SK-N-SH (cell line): ENCODE results near the gene MIPEP. TPM values are rescaled to one million over a fixed set of nuclear protein-coding genes. Genes with fewer than 3 reads are reported as not detected.

Experiments
- CTCF ChIA-PET: fragments of 300-600, 350-600 bp; formaldehyde crosslinking; extraction: SDS; loops from one replicate; lab custom pipeline; 2021; lab: Yijun Ruan, JAX
- POLR2A ChIA-PET: fragments of 350-600 bp; sonication (Branson Sonifier 250); formaldehyde crosslinking; extraction: SDS; loops from one replicate; lab custom pipeline; 2020; ENCODE audit warnings: antibody characterized with exemption, inconsistent platforms; lab: Yijun Ruan, JAX
- DNase-seq: peaks from one replicate; pipeline ENCODE4 v3.0.0; 2012
- H2AFZ ChIP-seq: fragments of 200-600 bp; sonication (generic); 2 replicates; pipeline ENCODE4 v1.8.1; 2016; ENCODE audit warnings: antibody characterized with exemption, mild to moderate bottlenecking, low read depth
- H3F3A ChIP-seq: fragments of 200-600 bp; sonication (generic); replicated peaks from 2 replicates; pipeline ENCODE3; 2016; ENCODE audit warnings: antibody characterized with exemption, mild to moderate bottlenecking; ENCODE audit not compliant: insufficient read depth
- H3K27ac ChIP-seq, 2 experiments: fragments of 200-500 bp in 1 of 2; fragments of 200-600 bp in 1 of 2; sonication (Bioruptor generic) in 1 of 2; sonication (generic), shearing (Covaris generic) in 1 of 2; 2 replicates each; pipeline versions ENCODE4 v1.5.1 to v1.6.1; 2014 to 2016; ENCODE audit warnings: low read depth in 2 of 2, inconsistent platforms in 1 of 2, low read length in 1 of 2, mild to moderate bottlenecking in 1 of 2, mixed read lengths in 1 of 2
- H3K27me3 ChIP-seq: fragments of 200-600 bp; sonication (generic), shearing (Covaris generic); 2 replicates; pipeline ENCODE4 v1.6.1; 2016; ENCODE audit warnings: mixed run types; ENCODE audit not compliant: insufficient read depth
- H3K36me3 ChIP-seq, 2 experiments: fragments of 200-500 bp in 1 of 2; fragments of 200-600 bp in 1 of 2; sonication (Bioruptor generic) in 1 of 2; sonication (generic) in 1 of 2; replicated peaks in 1 of 2; 2 replicates each; pipeline versions ENCODE3 to v1.5.1; 2014 to 2016; ENCODE audit warnings: low read length in 1 of 2, mild to moderate bottlenecking in 1 of 2; ENCODE audit not compliant: insufficient read depth in 2 of 2, control insufficient read depth in 1 of 2
- H3K4me1 ChIP-seq, 2 experiments: fragments of 200-500 bp in 1 of 2; fragments of 200-600 bp in 1 of 2; sonication (Bioruptor generic) in 1 of 2; sonication (generic), shearing (Covaris generic) in 1 of 2; 2 replicates each; pipeline versions ENCODE4 v1.5.1 to v1.6.1; 2014 to 2016; ENCODE audit warnings: low read depth in 1 of 2, low read length in 1 of 2, mixed run types in 1 of 2; ENCODE audit not compliant: insufficient read depth in 2 of 2, control insufficient read depth in 1 of 2
- H3K4me2 ChIP-seq: fragments of 200-600 bp; sonication (generic), shearing (Covaris generic); 2 replicates; pipeline ENCODE4 v1.6.1; 2017; ENCODE audit warnings: mixed run types
- H3K4me3 ChIP-seq, 2 experiments: fragments of 200-500 bp in 1 of 2; fragments of 200-600 bp in 1 of 2; sonication (Bioruptor generic) in 1 of 2; sonication (generic), shearing (Covaris generic) in 1 of 2; 2 replicates each; pipeline versions ENCODE4 v1.5.1 to v1.8.1; 2014 to 2016; ENCODE audit warnings: low read depth in 2 of 2, inconsistent platforms in 1 of 2, low read length in 1 of 2, mild to moderate bottlenecking in 1 of 2, mixed read lengths in 1 of 2, moderate library complexity in 1 of 2
- H3K79me2 ChIP-seq: fragments of 200-600 bp; sonication (generic); 2 replicates; pipeline ENCODE4 v1.8.1; 2017; ENCODE audit warnings: mild to moderate bottlenecking; ENCODE audit not compliant: insufficient read depth
- H3K9ac ChIP-seq: fragments of 200-600 bp; sonication (generic); 2 replicates; pipeline ENCODE4 v1.6.1; 2017; ENCODE audit warnings: mixed run types
- H3K9me2 ChIP-seq: fragments of 200-600 bp; sonication (generic); 2 replicates; pipeline ENCODE4 v1.6.1; 2017; ENCODE audit warnings: mixed run types
- H3K9me3 ChIP-seq: fragments of 200-600 bp; sonication (generic); 2 replicates; pipeline ENCODE4 v1.6.1; 2017; ENCODE audit warnings: mixed run types, mild to moderate bottlenecking, moderate library complexity
- H4K20me1 ChIP-seq: fragments of 200-600 bp; sonication (generic); 2 replicates; pipeline ENCODE4 v1.6.1; 2017; ENCODE audit warnings: mild to moderate bottlenecking, mixed run types; ENCODE audit not compliant: insufficient read depth
- ELF1 ChIP-seq: IDR thresholded peaks from 2 replicates; pipeline ENCODE4 v1.4.0; 2012
- EP300 ChIP-seq, 2 experiments: IDR thresholded peaks; 2 replicates each; pipeline versions ENCODE4 v1.4.0 to v1.6.1; 2012; ENCODE audit warnings: borderline replicate concordance in 1 of 2, low read depth in 1 of 2, low read length in 1 of 2
- EZH2phosphoT487 ChIP-seq: fragments of 200-600 bp; sonication (generic); IDR thresholded peaks from 2 replicates; pipeline ENCODE4 v1.6.1; 2017; ENCODE audit warnings: low read depth, mixed run types, mild to moderate bottlenecking, antibody characterized with exemption, moderate library complexity, borderline replicate concordance
- FOSL2 ChIP-seq: IDR thresholded peaks from 2 replicates; pipeline ENCODE4 v1.4.0; 2012; ENCODE audit warnings: low read depth, mild to moderate bottlenecking, moderate library complexity, borderline replicate concordance
- FOXJ3 ChIP-seq: sonication (generic); formaldehyde crosslinking; IDR thresholded peaks from 2 replicates; pipeline ENCODE4 v1.5.1; 2020; ENCODE audit warnings: mild to moderate bottlenecking, missing genetic modification reagents
- FOXM1 ChIP-seq: IDR thresholded peaks from 2 replicates; pipeline ENCODE4 v1.4.0; 2012; ENCODE audit warnings: low read depth, mild to moderate bottlenecking
- GATA2 ChIP-seq: sonication (generic); formaldehyde crosslinking; IDR thresholded peaks from 2 replicates; pipeline ENCODE4 v1.5.0; 2020; ENCODE audit warnings: mild to moderate bottlenecking, missing genetic modification reagents
- JUND ChIP-seq: IDR thresholded peaks from 2 replicates; pipeline ENCODE4 v1.4.0; 2012
- MXI1 ChIP-seq: IDR thresholded peaks from 2 replicates; pipeline ENCODE4 v1.6.1; 2012; ENCODE audit warnings: mild to moderate bottlenecking, low read depth, low read length, improper control_type of control experiment
- RFX5 ChIP-seq: IDR thresholded peaks from 2 replicates; pipeline ENCODE4 v1.6.1; 2012; ENCODE audit warnings: mild to moderate bottlenecking, improper control_type of control experiment, low read length
- RXRA ChIP-seq: IDR thresholded peaks from 2 replicates; pipeline ENCODE4 v1.4.0; 2012; ENCODE audit warnings: low read depth, mild to moderate bottlenecking, borderline replicate concordance
- YY1 ChIP-seq: IDR thresholded peaks from 2 replicates; pipeline ENCODE4 v1.4.0; 2012; ENCODE audit warnings: low read depth, mild to moderate bottlenecking
- WGBS: methylation state at CpG from one replicate; pipeline ENCODE4 v1.1.6; 2017; ENCODE audit warnings: low lambda C conversion rate; 5-methylcytosine and 5-hydroxymethylcytosine counted together
- polyA plus RNA-seq, 3 experiments: library from polyadenylated mRNA; depleted of rRNA; stranded (reverse); fragments of >200 nt; gene quantifications; 2 replicates each; pipeline ENCODE4 v1.2.3, GENCODE V29; 2012
- TF ChIP-seq, protein P1 (sequence below): fragments of 200-600 bp; sonication (generic); IDR thresholded peaks from 2 replicates; pipeline ENCODE4 v1.6.1; 2017; ENCODE audit warnings: antibody characterized with exemption, mild to moderate bottlenecking, moderate library complexity

MIPEP gene
- polyA plus RNA-seq, 1 of the 3 experiments (the other 2 are of a cell fraction) = 12.7 TPM

DNA sequence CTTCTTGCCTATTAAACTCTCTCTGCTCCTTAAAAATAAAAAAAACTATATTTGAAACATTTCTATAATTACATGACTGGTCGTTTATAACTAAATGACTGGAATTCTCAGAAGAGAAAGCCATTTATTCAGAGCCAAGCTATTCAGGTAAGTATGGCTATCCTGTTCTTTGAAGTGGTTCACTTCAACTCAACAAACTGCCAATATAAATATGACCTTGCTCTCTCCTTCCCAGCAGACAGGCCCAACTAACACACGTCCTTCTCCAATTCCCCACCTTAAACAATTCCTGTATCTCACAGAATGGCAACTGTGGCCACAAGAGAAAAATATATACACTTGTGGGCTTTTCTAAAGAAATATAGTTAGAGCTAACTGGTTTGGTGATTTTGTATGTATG, 153.9 kb downstream of the MIPEP start:
- no peaks in the 10 kb centered on the region for H3K36me3 ChIP-seq
- TF ChIP-seq ELF1 = no peak
- TF ChIP-seq JUND = no peak
- no peak for TF ChIP-seq MXI1
- TF ChIP-seq, all 33 proteins: peak for 0
- Histone ChIP-seq H3K4me3 (no peak overlapping the region), H3K9me2 (no peaks in the 10 kb centered on the region), H3K9me3 (no peaks in the 10 kb centered on the region), H3K4me1 (no peaks in the 10 kb centered on the region; a peak in 1 of 4 replicates), H3F3A (no peaks in the 10 kb centered on the region), H3K9ac (no peak overlapping the region), H3K27me3 (no peaks in the 10 kb centered on the region), H3K4me2 (no peak overlapping the region), H3K79me2 (no peaks in the 10 kb centered on the region), H2AFZ (no peak overlapping the region), H3K27ac (no peak overlapping the region), H4K20me1 (no peaks in the 10 kb centered on the region)
- no peak for DNase-seq
- ChIA-PET CTCF (interaction anchor here (1.3 to 1.5 kb wide), 2 partner anchors 11 to 32 kb away, joined by 4 read pairs; no protein-coding TSS in a partner anchor), POLR2A (no interaction called here)
- WGBS = 71% methylated on average over 2 of the region's 2 CpGs

GRCh38 chr13:23731709-23732108, 157.5 kb downstream of the MIPEP start:
- Histone ChIP-seq H4K20me1 (no peaks in the 10 kb centered on the region), H3F3A (no peaks in the 10 kb centered on the region), H3K4me3 (no peak overlapping the region), H2AFZ (no peak overlapping the region), H3K4me2 (no peak overlapping the region), H3K27me3 (no peaks in the 10 kb centered on the region), H3K4me1 (peaks cover 0 to 6% of the 10 kb centered on the region in 2 experiments; a peak in 1 of 4 replicates), H3K79me2 (no peaks in the 10 kb centered on the region), H3K36me3 (no peaks in the 10 kb centered on the region), H3K27ac (no peak overlapping the region), H3K9me3 (no peaks in the 10 kb centered on the region), H3K9me2 (no peaks in the 10 kb centered on the region), H3K9ac (no peak overlapping the region)
- POLR2A ChIA-PET = no interaction called here
- TF ChIP-seq RFX5 = peak; percentile 81
- no peak for TF ChIP-seq RXRA
- CTCF ChIA-PET = interaction anchor here (1.3 kb wide), 1 partner anchor 10 kb away, joined by 5 read pairs; no protein-coding TSS in a partner anchor
- 94% methylated on average over 3 of the region's 3 CpGs for WGBS
- DNase-seq = no peak

- POLR2A ChIA-PET = no interaction called here
- Histone ChIP-seq H3K4me1 (peaks cover 0 to 6% of the 10 kb centered on the region in 2 experiments; a peak in 1 of 4 replicates), H4K20me1 (no peaks in the 10 kb centered on the region), H3K36me3 (no peaks in the 10 kb centered on the region), H3K27me3 (no peaks in the 10 kb centered on the region), H2AFZ (no peak overlapping the region), H3F3A (peaks cover 1% of the 10 kb centered on the region), H3K9ac (no peak overlapping the region), H3K4me2 (no peak overlapping the region), H3K4me3 (no peak overlapping the region), H3K79me2 (no peaks in the 10 kb centered on the region), H3K27ac (no peak overlapping the region), H3K9me2 (no peaks in the 10 kb centered on the region), H3K9me3 (no peaks in the 10 kb centered on the region)
- no peak for DNase-seq
- CTCF ChIA-PET = no interaction called here
- TF ChIP-seq GATA2 (CRISPR knock-in tag) (no peak), FOXJ3 (CRISPR knock-in tag) (no peak), EP300 (IDR thresholded peaks at IDR 0.05; ENCODE audit: borderline replicate concordance in 1 of 2, low read depth in 1 of 2, low read length in 1 of 2) (no peak), EZH2phosphoT487 (no peak), FOXM1 (no peak), FOSL2 (no peak), MXI1 (no peak), YY1 (no peak)
- TF ChIP-seq, protein P1, sequence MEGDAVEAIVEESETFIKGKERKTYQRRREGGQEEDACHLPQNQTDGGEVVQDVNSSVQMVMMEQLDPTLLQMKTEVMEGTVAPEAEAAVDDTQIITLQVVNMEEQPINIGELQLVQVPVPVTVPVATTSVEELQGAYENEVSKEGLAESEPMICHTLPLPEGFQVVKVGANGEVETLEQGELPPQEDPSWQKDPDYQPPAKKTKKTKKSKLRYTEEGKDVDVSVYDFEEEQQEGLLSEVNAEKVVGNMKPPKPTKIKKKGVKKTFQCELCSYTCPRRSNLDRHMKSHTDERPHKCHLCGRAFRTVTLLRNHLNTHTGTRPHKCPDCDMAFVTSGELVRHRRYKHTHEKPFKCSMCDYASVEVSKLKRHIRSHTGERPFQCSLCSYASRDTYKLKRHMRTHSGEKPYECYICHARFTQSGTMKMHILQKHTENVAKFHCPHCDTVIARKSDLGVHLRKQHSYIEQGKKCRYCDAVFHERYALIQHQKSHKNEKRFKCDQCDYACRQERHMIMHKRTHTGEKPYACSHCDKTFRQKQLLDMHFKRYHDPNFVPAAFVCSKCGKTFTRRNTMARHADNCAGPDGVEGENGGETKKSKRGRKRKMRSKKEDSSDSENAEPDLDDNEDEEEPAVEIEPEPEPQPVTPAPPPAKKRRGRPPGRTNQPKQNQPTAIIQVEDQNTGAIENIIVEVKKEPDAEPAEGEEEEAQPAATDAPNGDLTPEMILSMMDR = no peak
- WGBS = 86% methylated on average over 6 of the region's 6 CpGs
These were observed 158.9 kb downstream of the MIPEP start for GRCh38 chr13:23730251-23730650.
